ENCODE data around the gene LUZP2. TPM values are rescaled to one million over a fixed set of nuclear protein-coding genes. Genes with fewer than 3 reads are reported as not detected.

Gene LUZP2
- total and polyA plus RNA-seq, 2 of the 8 experiments (the other 6 are each of a cell fraction or from before 2014, with no cell fraction given): 0.79 to 1.5 TPM

DNA sequence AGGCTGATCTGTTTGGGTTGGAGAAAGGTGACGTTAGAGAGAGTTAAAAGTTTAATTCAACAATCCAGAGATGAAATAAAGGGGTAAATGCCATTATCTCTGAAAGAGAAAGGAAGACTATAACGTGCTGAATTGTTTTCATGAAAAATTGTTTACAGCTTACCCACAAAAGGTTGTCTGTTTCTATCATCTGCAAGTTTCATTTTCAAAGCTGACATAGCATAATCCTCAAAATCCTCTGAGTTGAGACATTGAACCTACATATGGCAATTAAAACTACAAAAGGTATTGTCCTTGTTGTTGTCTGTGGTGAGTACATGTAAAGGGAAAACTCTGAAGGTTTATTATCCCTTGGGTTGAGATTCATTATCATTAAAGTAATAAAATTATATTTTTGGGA is 569.9 kb downstream of the LUZP2 start (continued):
- TF ChIP-seq MAFK (IDR thresholded peaks at IDR 0.05; ENCODE audit: low read depth, low read length) (no peak), SIN3A (conservative IDR thresholded peaks at IDR 0.05 in 1 of 2, IDR thresholded peaks at IDR 0.05 in 1 of 2; ENCODE audit: low read depth in 1 of 2, low read length in 2 of 2) (no peak)

Measured in H1 (cell line).